ENCODE measurements around the gene EHMT2.

GRCh38 chr6:31927242-31927862, 29.9 kb upstream of the EHMT2 start, which contains the start of gene C2:
- no peak for TF ChIP-seq DNMT3B (CRISPR knock-in tag; conservative IDR thresholded peaks at IDR 0.05)
- TF ChIP-seq HDAC1 (CRISPR knock-in tag; IDR thresholded peaks at IDR 0.05): peak; percentile 92; the same call in 1 of the 2 replicates
- 0 out of 2 replicates have a peak, but pooled peaks have one; percentile 55 for TF ChIP-seq RNF219 (CRISPR knock-in tag; IDR thresholded peaks at IDR 0.05)
- no peak for TF ChIP-seq ATF3 (CRISPR knock-in tag; IDR thresholded peaks at IDR 0.05)
- TF ChIP-seq ZNF576 (CRISPR knock-in tag; IDR thresholded peaks at IDR 0.05): no peak
- TF ChIP-seq TAF1 (CRISPR knock-in tag; IDR thresholded peaks at IDR 0.05): peak; percentile 54
- peak; percentile 97 for TF ChIP-seq MAX (IDR thresholded peaks at IDR 0.05)

All from HepG2 (cell line).